H9 (cell line): Measurements from ENCODE around the gene CLIC6. TPM values are rescaled to one million over a fixed set of nuclear protein-coding genes. Genes with fewer than 3 reads are reported as not detected.

Source experiments
- DNase-seq: peaks from one replicate; pipeline ENCODE4 v3.0.0-alpha.2; 2017
- H2AFZ ChIP-seq: one replicate; pipeline ENCODE4 v1.6.1; 2013; ENCODE audit warnings: mild to moderate bottlenecking, low read length, control low read depth, moderate library complexity
- H2AK5ac ChIP-seq: 2 replicates; pipeline ENCODE4 v1.6.1; 2013; ENCODE audit warnings: low read length, control low read depth, mixed read lengths; ENCODE audit not compliant: insufficient read length
- H2BK120ac ChIP-seq: one replicate; pipeline ENCODE4 v1.6.1; 2013; ENCODE audit warnings: low read depth, mild to moderate bottlenecking, low read length, control low read depth, inconsistent platforms; ENCODE audit not compliant: poor library complexity, severe bottlenecking
- H2BK12ac ChIP-seq: 2 replicates; pipeline ENCODE4 v1.6.1; 2013; ENCODE audit warnings: low read length, control low read depth, mixed read lengths, low read depth; ENCODE audit not compliant: insufficient read length
- H2BK15ac ChIP-seq: 2 replicates; pipeline ENCODE4 v1.6.1; 2013; ENCODE audit warnings: low read depth, low read length, control low read depth
- H2BK20ac ChIP-seq: one replicate; pipeline ENCODE4 v1.6.1; 2013; ENCODE audit warnings: low read depth, mild to moderate bottlenecking, low read length, control low read depth, inconsistent platforms; ENCODE audit not compliant: poor library complexity, severe bottlenecking
- H2BK5ac ChIP-seq: 2 replicates; pipeline ENCODE4 v1.6.1; 2013; ENCODE audit warnings: low read length, control low read depth, mixed read lengths; ENCODE audit not compliant: insufficient read length
- H3K14ac ChIP-seq: 2 replicates; pipeline ENCODE4 v1.6.1; 2013; ENCODE audit warnings: low read length, control low read depth; ENCODE audit not compliant: insufficient read depth
- H3K18ac ChIP-seq: 2 replicates; pipeline ENCODE4 v1.6.1; 2013; ENCODE audit warnings: low read depth, mild to moderate bottlenecking, mixed read lengths, low read length, control low read depth; ENCODE audit not compliant: insufficient read length
- H3K23ac ChIP-seq: 2 replicates; pipeline ENCODE4 v1.6.1; 2013; ENCODE audit warnings: low read length, control low read depth, mixed read lengths, low read depth; ENCODE audit not compliant: insufficient read length
- H3K23me2 ChIP-seq: 2 replicates; pipeline ENCODE4 v1.6.1; 2013; ENCODE audit warnings: low read depth, mild to moderate bottlenecking, mixed read lengths, low read length, control low read depth; ENCODE audit not compliant: insufficient read length, poor library complexity, severe bottlenecking
- H3K27ac ChIP-seq: 2 replicates; pipeline ENCODE4 v1.5.1; 2013; ENCODE audit warnings: low read length, control low read depth, mixed read lengths, low read depth; ENCODE audit not compliant: insufficient read length
- H3K27me3 ChIP-seq: 2 replicates; pipeline ENCODE4 v1.6.1; 2013; ENCODE audit warnings: low read length, control low read depth, inconsistent platforms; ENCODE audit not compliant: insufficient read depth
- H3K4ac ChIP-seq: 2 replicates; pipeline ENCODE4 v1.6.1; 2013; ENCODE audit warnings: low read depth, mild to moderate bottlenecking, control low read depth, inconsistent platforms, low read length, moderate library complexity
- H3K4me1 ChIP-seq: 2 replicates; pipeline ENCODE4 v1.6.1; 2013; ENCODE audit warnings: low read length, control low read depth, inconsistent platforms; ENCODE audit not compliant: insufficient read depth
- H3K4me2 ChIP-seq: 2 replicates; pipeline ENCODE4 v1.6.1; 2013; ENCODE audit warnings: low read length, control low read depth, mixed read lengths; ENCODE audit not compliant: insufficient read length, insufficient read depth
- H3K56ac ChIP-seq: 2 replicates; pipeline ENCODE4 v1.6.1; 2013; ENCODE audit warnings: low read depth, mild to moderate bottlenecking, mixed read lengths, low read length, control low read depth; ENCODE audit not compliant: insufficient read length
- H3K79me1 ChIP-seq: 2 replicates; pipeline ENCODE4 v1.6.1; 2013; ENCODE audit warnings: low read depth, mild to moderate bottlenecking, moderate library complexity, low read length, control low read depth, inconsistent platforms; ENCODE audit not compliant: insufficient read depth, poor library complexity, severe bottlenecking
- H3K79me2 ChIP-seq: 2 replicates; pipeline ENCODE4 v1.6.1; 2013; ENCODE audit warnings: low read length, control low read depth, inconsistent platforms; ENCODE audit not compliant: insufficient read depth
- H3K9ac ChIP-seq: 2 replicates; pipeline ENCODE4 v1.6.1; 2013; ENCODE audit warnings: low read length, control low read depth, mixed read lengths; ENCODE audit not compliant: insufficient read length; ENCODE audit errors: extremely low read depth
- H3K9me3 ChIP-seq: one replicate; pipeline ENCODE4 v1.6.1; 2013; ENCODE audit warnings: low read depth, low read length, inconsistent platforms; ENCODE audit not compliant: control insufficient read depth
- H3T11ph ChIP-seq: one replicate; pipeline ENCODE4 v1.6.1; 2013; ENCODE audit warnings: mild to moderate bottlenecking, low read length, control low read depth, inconsistent platforms
- H4K20me1 ChIP-seq: one replicate; pipeline ENCODE4 v1.6.1; 2013; ENCODE audit not compliant: control insufficient read depth, insufficient read length, insufficient read depth
- H4K5ac ChIP-seq: 2 replicates; pipeline ENCODE4 v1.6.1; 2013; ENCODE audit warnings: low read depth, mild to moderate bottlenecking, mixed read lengths, low read length, control low read depth; ENCODE audit not compliant: insufficient read length
- H4K8ac ChIP-seq: replicated peaks from 2 replicates; pipeline ENCODE4 v1.6.1; 2013; ENCODE audit warnings: low read length, control low read depth, mixed read lengths, low read depth; ENCODE audit not compliant: insufficient read length
- H4K91ac ChIP-seq: 2 replicates; pipeline ENCODE4 v1.6.1; 2013; ENCODE audit warnings: low read depth, mild to moderate bottlenecking, moderate library complexity, mixed read lengths, low read length, control low read depth; ENCODE audit not compliant: insufficient read length
- H3K27ac Mint-ChIP-seq, 3 experiments: 2 replicates in 2 of 3; 3 replicates in 1 of 3; pipeline ENCODE4 v1.8.0; 2020 to 2021; ENCODE audit warnings: mixed read lengths in 3 of 3, mild to moderate bottlenecking in 1 of 3, moderate library complexity in 1 of 3
- H3K27me3 Mint-ChIP-seq: 2 replicates; pipeline ENCODE4 v1.8.0; 2021; ENCODE audit warnings: low read depth, mild to moderate bottlenecking, moderate library complexity, mixed read lengths
- H3K36me3 Mint-ChIP-seq, 3 experiments: 2 replicates in 2 of 3; 3 replicates in 1 of 3; pipeline ENCODE4 v1.8.0; 2020 to 2021; ENCODE audit warnings: low read depth in 3 of 3, mixed read lengths in 3 of 3; ENCODE audit not compliant: insufficient read depth in 1 of 3
- H3K4me1 Mint-ChIP-seq, 2 experiments: 2 replicates each; pipeline ENCODE4 v1.8.0; 2020; ENCODE audit warnings: mixed read lengths in 2 of 2
- H3K4me3 Mint-ChIP-seq, 2 experiments: 2 replicates in 1 of 2; 3 replicates in 1 of 2; pipeline ENCODE4 v1.8.0; 2020 to 2021; ENCODE audit warnings: mild to moderate bottlenecking in 2 of 2, mixed read lengths in 2 of 2, moderate library complexity in 1 of 2
- H3K9me3 Mint-ChIP-seq, 2 experiments: 2 replicates in 1 of 2; 3 replicates in 1 of 2; pipeline ENCODE4 v1.8.0; 2020; ENCODE audit warnings: mild to moderate bottlenecking in 2 of 2, mixed read lengths in 2 of 2, moderate library complexity in 1 of 2
- CTCF ChIP-seq: fragments of 200-600 bp; sonication (generic); conservative IDR thresholded peaks from 3 replicates; pipeline ENCODE4 v1.8.0; 2021; ENCODE audit warnings: antibody characterized with exemption, mild to moderate bottlenecking
- WGBS: extraction: QIAGEN DNeasy Blood & Tissue Kit; methylation state at CpG from one replicate; pipeline ENCODE4 v1.1.7; 2013; ENCODE audit warnings: missing lambda C conversion rate, low lambda C conversion rate, mixed read lengths; ENCODE audit not compliant: insufficient read length; ENCODE audit errors: extremely low coverage; 5-methylcytosine and 5-hydroxymethylcytosine counted together
- total RNA-seq: library from RNA; stranded (reverse); gene quantifications from 2 replicates; pipeline ENCODE4 v1.2.1, GENCODE V29; 2021

Gene CLIC6
- total RNA-seq, 1 experiment from 2014 or later = 1.3 TPM

- no peaks in the 10 kb centered on the region for H3K27me3 ChIP-seq
- no peaks in the 10 kb centered on the region for H3K23me2 ChIP-seq
- no peak overlapping the region for H4K91ac ChIP-seq
- H3K9me3 Mint-ChIP-seq = peaks cover 0 to 7% of the 10 kb centered on the region in 2 experiments
- no peak overlapping the region for H2BK20ac ChIP-seq
- H2BK12ac ChIP-seq = no peak overlapping the region
- H3K4me2 ChIP-seq = no peak overlapping the region
- TF ChIP-seq CTCF = no peak
- H3K27me3 Mint-ChIP-seq = peaks cover 7% of the 10 kb centered on the region
- no peak overlapping the region for H3K56ac ChIP-seq
- no CpG with 5 or more reads among the region's 6 CpGs for WGBS
- no peak overlapping the region for H2BK5ac ChIP-seq
- no peak overlapping the region for H3K23ac ChIP-seq
- H3K27ac Mint-ChIP-seq = no peak overlapping the region
- no peaks in the 10 kb centered on the region for H3K79me1 ChIP-seq
- no peak overlapping the region for H4K5ac ChIP-seq
- no peak for DNase-seq
- H3K14ac ChIP-seq = no peak overlapping the region
- no peaks in the 10 kb centered on the region for H3K9me3 ChIP-seq
- no peaks in the 10 kb centered on the region for H3K4me1 ChIP-seq
- no peak overlapping the region for H3K27ac ChIP-seq
- no peak overlapping the region for H2AK5ac ChIP-seq
- no peak overlapping the region for H3K18ac ChIP-seq
- no peaks in the 10 kb centered on the region for H3K79me2 ChIP-seq
- peaks cover 0 to 3% (median 0%) of the 10 kb centered on the region in 3 experiments; a peak in 1 of 7 replicates for H3K36me3 Mint-ChIP-seq
- H4K8ac ChIP-seq = no peak overlapping the region
- H3K4me3 Mint-ChIP-seq = no peak overlapping the region
- no peak overlapping the region for H2BK120ac ChIP-seq
- no peak overlapping the region for H2BK15ac ChIP-seq
- no peak overlapping the region for H3T11ph ChIP-seq
- no peak overlapping the region for H3K9ac ChIP-seq
- no peak overlapping the region for H2AFZ ChIP-seq
- peaks cover 2 to 3% of the 10 kb centered on the region in 2 experiments; a peak in 1 of 4 replicates for H3K4me1 Mint-ChIP-seq
- no peaks in the 10 kb centered on the region for H4K20me1 ChIP-seq
- H3K4ac ChIP-seq = no peak overlapping the region
Measured at GRCh38 chr21:34648739-34649297, 20.0 kb upstream of the CLIC6 start.
